ENCODE results near the gene KIAA1217. TPM values are rescaled to one million over a fixed set of nuclear protein-coding genes. Genes with fewer than 3 reads are reported as not detected.
"Not testable (repeated sequence)": the region's sequence is repeated elsewhere in the genome, so short reads cannot be mapped to it uniquely, and the experiment has no call there.

KIAA1217 gene
- total and polyA plus RNA-seq, 2 experiments from 2014 or later, result 13.3 to 23.1 TPM

GRCh38 chr10:24331457-24331856 is 122.5 kb downstream of the KIAA1217 start:
- no peaks in the 10 kb centered on the region for H3K27me3 ChIP-seq
- peak in 1 of 2 donors; percentile 94 for DNase-seq (ENCODE audit: low read depth in 1 of 2, low spot score in 1 of 2)
- no peak overlapping the region for H3K27ac ChIP-seq
- no peaks in the 10 kb centered on the region for H3K9me3 ChIP-seq (ENCODE audit: low read depth)
- no peaks in the 10 kb centered on the region for H3K36me3 ChIP-seq
- H3K4me1 ChIP-seq (ENCODE audit: low read depth), result no peaks in the 10 kb centered on the region
- no peak overlapping the region for H3K4me3 ChIP-seq
- TF ChIP-seq, protein P1, sequence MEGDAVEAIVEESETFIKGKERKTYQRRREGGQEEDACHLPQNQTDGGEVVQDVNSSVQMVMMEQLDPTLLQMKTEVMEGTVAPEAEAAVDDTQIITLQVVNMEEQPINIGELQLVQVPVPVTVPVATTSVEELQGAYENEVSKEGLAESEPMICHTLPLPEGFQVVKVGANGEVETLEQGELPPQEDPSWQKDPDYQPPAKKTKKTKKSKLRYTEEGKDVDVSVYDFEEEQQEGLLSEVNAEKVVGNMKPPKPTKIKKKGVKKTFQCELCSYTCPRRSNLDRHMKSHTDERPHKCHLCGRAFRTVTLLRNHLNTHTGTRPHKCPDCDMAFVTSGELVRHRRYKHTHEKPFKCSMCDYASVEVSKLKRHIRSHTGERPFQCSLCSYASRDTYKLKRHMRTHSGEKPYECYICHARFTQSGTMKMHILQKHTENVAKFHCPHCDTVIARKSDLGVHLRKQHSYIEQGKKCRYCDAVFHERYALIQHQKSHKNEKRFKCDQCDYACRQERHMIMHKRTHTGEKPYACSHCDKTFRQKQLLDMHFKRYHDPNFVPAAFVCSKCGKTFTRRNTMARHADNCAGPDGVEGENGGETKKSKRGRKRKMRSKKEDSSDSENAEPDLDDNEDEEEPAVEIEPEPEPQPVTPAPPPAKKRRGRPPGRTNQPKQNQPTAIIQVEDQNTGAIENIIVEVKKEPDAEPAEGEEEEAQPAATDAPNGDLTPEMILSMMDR (IDR thresholded peaks at IDR 0.05; ENCODE audit: low read depth, low read length), result no peak

DNA sequence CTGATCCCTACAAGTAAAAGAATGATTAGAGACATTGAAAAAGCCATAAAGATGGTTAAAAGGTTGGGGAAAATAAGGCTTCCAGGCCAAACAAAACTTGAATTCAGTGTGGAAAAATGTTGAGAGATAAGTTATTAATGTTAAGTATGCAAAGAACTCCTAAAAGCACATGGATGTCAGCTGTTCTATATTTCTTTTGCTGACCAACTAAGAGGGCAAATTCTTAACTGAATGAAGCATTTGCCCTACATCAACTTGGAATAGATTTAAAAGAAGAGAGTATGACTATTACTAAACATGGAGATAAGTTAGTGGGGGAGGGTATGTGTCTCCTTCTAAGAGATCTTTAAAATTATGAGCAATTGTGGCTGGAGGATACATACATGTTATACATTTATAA is 124.8 kb downstream of the KIAA1217 start:
- DNase-seq (ENCODE audit: low read depth in 1 of 2, low spot score in 1 of 2), result peak in 1 of 2 donors; percentile 81
- TF ChIP-seq, protein P1 (IDR thresholded peaks at IDR 0.05; ENCODE audit: low read depth, low read length), result no peak
- Histone ChIP-seq H3K4me3 (no peak overlapping the region), H3K4me1 (ENCODE audit: low read depth) (peaks cover 6% of the 10 kb centered on the region), H3K27ac (no peak overlapping the region), H3K9me3 (ENCODE audit: low read depth) (no peaks in the 10 kb centered on the region), H3K36me3 (no peaks in the 10 kb centered on the region), H3K27me3 (no peaks in the 10 kb centered on the region)

DNA sequence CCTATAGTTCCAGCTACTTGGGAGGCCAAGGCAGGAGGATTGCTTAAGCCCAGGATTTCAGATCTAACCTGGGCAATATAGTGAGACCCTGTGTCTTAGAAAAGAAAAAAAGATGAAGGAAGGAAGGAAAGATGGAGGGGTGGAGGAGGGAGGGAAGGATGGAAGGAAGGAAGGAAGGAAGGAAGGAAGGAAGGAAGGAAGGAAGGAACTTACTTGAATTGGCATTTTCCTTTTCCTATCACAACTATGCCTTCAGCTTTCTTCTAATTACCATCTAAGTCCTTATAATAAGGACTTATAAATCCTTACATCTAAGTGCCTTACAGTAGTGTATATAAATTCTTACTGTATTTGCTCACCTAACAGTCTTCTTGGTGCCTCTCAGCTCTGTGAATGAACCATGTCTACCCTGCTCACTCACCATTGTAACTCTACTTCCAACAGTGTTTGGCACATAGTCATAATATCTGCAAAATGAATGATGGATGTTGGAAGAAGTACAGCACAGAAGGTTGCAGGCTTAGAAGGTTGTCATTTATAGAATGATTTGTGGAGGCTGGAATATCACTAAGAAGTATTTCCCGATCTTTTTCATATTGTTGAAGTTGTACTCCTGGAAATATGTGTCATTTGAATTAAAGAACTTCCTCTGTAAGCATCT is 125.5 kb downstream of the KIAA1217 start:
- no peaks in the 10 kb centered on the region for H3K9me3 ChIP-seq (ENCODE audit: low read depth)
- peaks cover 6% of the 10 kb centered on the region for H3K4me1 ChIP-seq (ENCODE audit: low read depth)
- TF ChIP-seq, protein P1 (IDR thresholded peaks at IDR 0.05; ENCODE audit: low read depth, low read length), result no peak
- no peak overlapping the region for H3K27ac ChIP-seq
- H3K36me3 ChIP-seq, result no peaks in the 10 kb centered on the region
- no peaks in the 10 kb centered on the region for H3K27me3 ChIP-seq
- DNase-seq (ENCODE audit: low read depth in 1 of 2, low spot score in 1 of 2), result no peak
- no peak overlapping the region for H3K4me3 ChIP-seq

GRCh38 chr10:24337723-24338122 is 128.8 kb downstream of the KIAA1217 start:
- not testable (repeated sequence) for H3K4me1 ChIP-seq (ENCODE audit: low read depth); H3K27ac ChIP-seq; H3K36me3 ChIP-seq; DNase-seq (ENCODE audit: low read depth in 1 of 2, low spot score in 1 of 2); H3K4me3 ChIP-seq; H3K9me3 ChIP-seq (ENCODE audit: low read depth); H3K27me3 ChIP-seq

DNA sequence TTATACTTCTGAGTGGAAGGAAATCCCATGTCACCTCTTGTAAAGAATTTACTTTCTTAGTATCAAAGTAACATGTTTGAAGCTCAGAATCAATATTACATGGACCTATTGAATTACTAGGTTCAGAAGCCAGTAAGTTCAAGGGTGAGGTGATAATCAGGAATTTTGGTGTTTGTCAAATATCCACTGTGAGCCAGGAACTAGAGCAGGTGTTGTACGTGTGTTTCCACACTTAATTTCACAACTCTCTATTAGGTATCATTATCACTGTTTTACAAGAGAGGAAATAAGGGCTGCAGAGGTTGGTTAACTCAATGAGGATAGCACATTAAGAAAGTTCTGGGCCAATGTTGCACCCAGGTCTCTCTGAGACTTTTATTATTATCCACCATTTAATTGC is 130.4 kb downstream of the KIAA1217 start:
- DNase-seq (ENCODE audit: low read depth in 1 of 2, low spot score in 1 of 2), result no peak
- no peaks in the 10 kb centered on the region for H3K9me3 ChIP-seq (ENCODE audit: low read depth)
- H3K27me3 ChIP-seq, result no peaks in the 10 kb centered on the region
- no peaks in the 10 kb centered on the region for H3K36me3 ChIP-seq
- H3K4me3 ChIP-seq, result no peak overlapping the region
- no peak overlapping the region for H3K27ac ChIP-seq
- H3K4me1 ChIP-seq (ENCODE audit: low read depth), result peaks cover 18% of the 10 kb centered on the region
- TF ChIP-seq, protein P1 (IDR thresholded peaks at IDR 0.05; ENCODE audit: low read depth, low read length), result no peak

GRCh38 chr10:24340446-24340845 is 131.5 kb downstream of the KIAA1217 start:
- H3K27ac ChIP-seq, result no peak overlapping the region
- DNase-seq (ENCODE audit: low read depth in 1 of 2, low spot score in 1 of 2), result no peak
- no peaks in the 10 kb centered on the region for H3K36me3 ChIP-seq
- no peaks in the 10 kb centered on the region for H3K27me3 ChIP-seq
- TF ChIP-seq, protein P1 (IDR thresholded peaks at IDR 0.05; ENCODE audit: low read depth, low read length), result no peak
- H3K4me3 ChIP-seq, result no peak overlapping the region
- H3K4me1 ChIP-seq (ENCODE audit: low read depth), result peaks cover 28% of the 10 kb centered on the region
- H3K9me3 ChIP-seq (ENCODE audit: low read depth), result no peaks in the 10 kb centered on the region

Measured in cardiac muscle cell (in vitro differentiated cells and primary cell).